H1 (cell line): ENCODE results near the gene KMT5C. TPM values are rescaled to one million over a fixed set of nuclear protein-coding genes. Genes with fewer than 3 reads are reported as not detected.

Experiments used
- CTCF ChIA-PET: fragments of 300-600 bp; sonication (Branson Sonifier 250); formaldehyde crosslinking; loops from one replicate; lab custom pipeline; 2021; ENCODE audit not compliant: partially characterized antibody; lab: Charles Lee
- POLR2A ChIA-PET: fragments of 300-600 bp; sonication (Branson Sonifier 250); formaldehyde crosslinking; loops from one replicate; lab custom pipeline; 2021; ENCODE audit warnings: inconsistent platforms; ENCODE audit not compliant: partially characterized antibody; lab: Charles Lee
- DNase-seq, 2 experiments: peaks; one replicate each; pipeline versions ENCODE4 v3.0.0 to v3.0.0-alpha.2; 2010 to 2022; ENCODE audit warnings: low spot score in 2 of 2, low read depth in 1 of 2, mixed read lengths in 1 of 2
- FAIRE-seq: peaks from 2 replicates; lab custom pipeline; 2011; peaks lifted over from hg19 to GRCh38; lab: Jason Lieb, UNC
- H2AFZ ChIP-seq: 2 replicates; pipeline ENCODE4 v1.8.1; 2012; ENCODE audit warnings: low read length, inconsistent platforms
- H2AK5ac ChIP-seq: 2 replicates; pipeline ENCODE4 v1.6.1; 2013; ENCODE audit warnings: low read depth, low read length
- H2BK120ac ChIP-seq: replicated peaks from 2 replicates; pipeline ENCODE3; 2013; ENCODE audit warnings: low read depth, low read length, inconsistent platforms
- H2BK12ac ChIP-seq: 2 replicates; pipeline ENCODE4 v1.6.1; 2013; ENCODE audit warnings: low read depth, low read length
- H2BK15ac ChIP-seq: 2 replicates; pipeline ENCODE4 v1.6.1; 2013; ENCODE audit warnings: low read length
- H2BK20ac ChIP-seq: 2 replicates; pipeline ENCODE4 v1.6.1; 2013; ENCODE audit warnings: low read length
- H2BK5ac ChIP-seq: 2 replicates; pipeline ENCODE4 v1.6.1; 2013; ENCODE audit warnings: low read depth, low read length
- H3K14ac ChIP-seq: 2 replicates; pipeline ENCODE4 v1.6.1; 2013; ENCODE audit warnings: inconsistent platforms; ENCODE audit not compliant: insufficient read length
- H3K18ac ChIP-seq: 2 replicates; pipeline ENCODE4 v1.6.1; 2013; ENCODE audit warnings: low read length; ENCODE audit errors: extremely low read depth
- H3K23ac ChIP-seq: 2 replicates; pipeline ENCODE4 v1.6.1; 2013; ENCODE audit warnings: inconsistent platforms; ENCODE audit not compliant: insufficient read length
- H3K23me2 ChIP-seq: 2 replicates; pipeline ENCODE4 v1.6.1; 2013; ENCODE audit warnings: low read depth, low read length
- H3K27ac ChIP-seq: 2 replicates; pipeline ENCODE4 v1.6.1; 2011; ENCODE audit warnings: low read depth, low read length, inconsistent platforms
- H3K27me3 ChIP-seq, 4 experiments: replicated peaks in 1 of 4; 1 replicate in 1 of 4; 2 replicates in 3 of 4; pipeline versions ENCODE4 v1.6.1 to v1.8.1; 2011 to 2013; ENCODE audit warnings: low read length in 3 of 4, mild to moderate bottlenecking in 3 of 4, inconsistent platforms in 2 of 4, mixed read lengths in 2 of 4, moderate library complexity in 1 of 4; ENCODE audit not compliant: control insufficient read depth in 3 of 4, insufficient read depth in 3 of 4; ENCODE audit errors: extremely low read depth in 1 of 4
- H3K36me3 ChIP-seq, 4 experiments: 2 replicates each; pipeline versions ENCODE4 v1.6.1 to v1.8.1; 2011 to 2013; ENCODE audit warnings: mild to moderate bottlenecking in 4 of 4, low read length in 3 of 4, moderate library complexity in 2 of 4, control low read depth in 1 of 4, inconsistent platforms in 1 of 4; ENCODE audit not compliant: insufficient read depth in 4 of 4, control insufficient read depth in 2 of 4
- H3K4ac ChIP-seq: replicated peaks from 2 replicates; pipeline ENCODE3; 2013; ENCODE audit warnings: low read length, low read depth, mixed read lengths, inconsistent platforms; ENCODE audit not compliant: insufficient read length
- H3K4me1 ChIP-seq, 4 experiments: replicated peaks in 1 of 4; 1 replicate in 1 of 4; 2 replicates in 3 of 4; pipeline versions ENCODE4 v1.6.1 to v1.8.1; 2011 to 2013; ENCODE audit warnings: low read length in 3 of 4, inconsistent platforms in 2 of 4, mixed read lengths in 1 of 4; ENCODE audit not compliant: insufficient read depth in 4 of 4, control insufficient read depth in 3 of 4
- H3K4me2 ChIP-seq, 2 experiments: 2 replicates each; pipeline versions ENCODE4 v1.6.1 to v1.8.1; 2011 to 2013; ENCODE audit warnings: low read depth in 2 of 2, low read length in 2 of 2, control low read depth in 1 of 2, inconsistent platforms in 1 of 2, mild to moderate bottlenecking in 1 of 2; ENCODE audit not compliant: insufficient read depth in 1 of 2
- H3K4me3 ChIP-seq, 4 experiments: fragments of 200-600, 300-600 bp in 1 of 4; sonication (generic), shearing (Covaris generic), sonication (Bioruptor Twin) in 1 of 4; 2 replicates each; pipeline versions ENCODE4 v1.5.1 to v1.8.1; 2011 to 2016; ENCODE audit warnings: low read length in 4 of 4, low read depth in 3 of 4, control low read depth in 2 of 4, inconsistent platforms in 2 of 4, mild to moderate bottlenecking in 2 of 4, mixed read lengths in 1 of 4, moderate library complexity in 1 of 4; ENCODE audit not compliant: insufficient read depth in 2 of 4; ENCODE audit errors: extremely low read depth in 1 of 4
- H3K56ac ChIP-seq: replicated peaks from 2 replicates; pipeline ENCODE3; 2013; ENCODE audit warnings: low read depth, mild to moderate bottlenecking, mixed read lengths, low read length, inconsistent platforms; ENCODE audit not compliant: insufficient read length
- H3K79me1 ChIP-seq: 2 replicates; pipeline ENCODE4 v1.6.1; 2013; ENCODE audit warnings: low read depth, low read length, control low read depth
- H3K79me2 ChIP-seq, 2 experiments: 2 replicates each; pipeline versions ENCODE4 v1.6.1 to v1.8.1; 2012 to 2013; ENCODE audit warnings: low read length in 2 of 2, mild to moderate bottlenecking in 2 of 2, inconsistent platforms in 1 of 2; ENCODE audit not compliant: insufficient read depth in 2 of 2, control insufficient read depth in 1 of 2
- H3K9ac ChIP-seq, 4 experiments: replicated peaks in 1 of 4; 1 replicate in 1 of 4; 2 replicates in 3 of 4; pipeline versions ENCODE4 v1.6.1 to v1.8.1; 2011 to 2013; ENCODE audit warnings: low read depth in 3 of 4, low read length in 3 of 4, control low read depth in 2 of 4, mild to moderate bottlenecking in 2 of 4, moderate library complexity in 2 of 4, inconsistent platforms in 1 of 4; ENCODE audit errors: extremely low read depth in 1 of 4
- H3K9me3 ChIP-seq, 2 experiments: 2 replicates each; pipeline versions ENCODE4 v1.6.1 to v1.8.1; 2012 to 2013; ENCODE audit warnings: mild to moderate bottlenecking in 2 of 2, moderate library complexity in 2 of 2, control low read depth in 1 of 2, inconsistent platforms in 1 of 2, low read depth in 1 of 2, low read length in 1 of 2, mixed read lengths in 1 of 2; ENCODE audit not compliant: insufficient read depth in 2 of 2
- H4K20me1 ChIP-seq, 2 experiments: replicated peaks in 1 of 2; 2 replicates each; pipeline versions ENCODE3 to v1.8.1; 2011 to 2013; ENCODE audit warnings: inconsistent platforms in 2 of 2, low read length in 2 of 2, mild to moderate bottlenecking in 1 of 2; ENCODE audit not compliant: insufficient read depth in 2 of 2, control insufficient read depth in 1 of 2
- H4K5ac ChIP-seq: 2 replicates; pipeline ENCODE4 v1.6.1; 2013; ENCODE audit warnings: low read length, low read depth, mixed read lengths, inconsistent platforms; ENCODE audit not compliant: insufficient read length
- H4K8ac ChIP-seq: 2 replicates; pipeline ENCODE4 v1.8.0; 2013; ENCODE audit warnings: mild to moderate bottlenecking, moderate library complexity, low read length, inconsistent platforms; ENCODE audit not compliant: insufficient read depth; ENCODE audit errors: extremely low read depth
- H4K91ac ChIP-seq: replicated peaks from 2 replicates; pipeline ENCODE3; 2013; ENCODE audit warnings: low read length, mixed read lengths, inconsistent platforms; ENCODE audit not compliant: insufficient read length
- BACH1 ChIP-seq: IDR thresholded peaks from 2 replicates; pipeline ENCODE4 v1.6.1; 2012; ENCODE audit warnings: low read length, improper control_type of control experiment
- EZH2 ChIP-seq: fragments of 200-600 bp; sonication (generic); IDR thresholded peaks from 2 replicates; pipeline ENCODE4 v1.7.1; 2012; ENCODE audit warnings: low read depth, mild to moderate bottlenecking, moderate library complexity, low read length, inconsistent platforms; ENCODE audit not compliant: severe bottlenecking
- KDM4A ChIP-seq: IDR thresholded peaks from one replicate; pipeline ENCODE4 v1.7.1; 2012; ENCODE audit warnings: low read depth, mild to moderate bottlenecking, moderate library complexity, low read length, inconsistent platforms; ENCODE audit not compliant: severe bottlenecking
- POLR2A ChIP-seq, 2 experiments: IDR thresholded peaks; 1 replicate in 1 of 2; 2 replicates in 1 of 2; pipeline ENCODE4 v1.6.1; 2011; ENCODE audit warnings: low read depth in 2 of 2, low read length in 2 of 2, mild to moderate bottlenecking in 2 of 2; ENCODE audit errors: control extremely low read depth in 1 of 2
- WGBS, 2 experiments: shearing (Covaris generic) in 1 of 2; methylation state at CpG; one replicate each; pipeline versions ENCODE4 v1.1.6 to v1.1.7; 2013 to 2015; ENCODE audit warnings: low lambda C conversion rate in 2 of 2, mixed read lengths in 2 of 2, inconsistent platforms in 1 of 2, low coverage in 1 of 2, missing lambda C conversion rate in 1 of 2; ENCODE audit not compliant: insufficient replicate concordance in 2 of 2, insufficient coverage in 1 of 2, insufficient read length in 1 of 2; ENCODE audit errors: extremely low coverage in 1 of 2, missing lambda C conversion rate in 1 of 2; 5-methylcytosine and 5-hydroxymethylcytosine counted together
- polyA plus RNA-seq, 7 experiments: library from polyadenylated mRNA; depleted of rRNA in 3 of 7; stranded (reverse) in 5 of 7; unstranded in 2 of 7; fragments of >200 nt in 5 of 7; fragments of 200-250 nt in 2 of 7; gene quantifications; 1 replicate in 5 of 7; 2 replicates in 1 of 7; 4 replicates in 1 of 7; pipeline versions ENCODE4 v1.2.1 to v1.2.3, GENCODE V29; 2011 to 2013; ENCODE audit warnings: missing spikeins in 2 of 7, mixed read lengths in 2 of 7
- total RNA-seq: library from RNA; stranded (reverse); fragmentation: NEBNext Ultra II Directional; extraction: Animal tissue kit (Norgen Biotek cat#: 25700); gene quantifications from 2 replicates; pipeline ENCODE4 v1.2.1, GENCODE V29; 2021

KMT5C gene
- total and polyA plus RNA-seq, 2 of the 8 experiments (the other 6 are each of a cell fraction or from before 2014, with no cell fraction given): 24.9 to 31.5 TPM

DNA sequence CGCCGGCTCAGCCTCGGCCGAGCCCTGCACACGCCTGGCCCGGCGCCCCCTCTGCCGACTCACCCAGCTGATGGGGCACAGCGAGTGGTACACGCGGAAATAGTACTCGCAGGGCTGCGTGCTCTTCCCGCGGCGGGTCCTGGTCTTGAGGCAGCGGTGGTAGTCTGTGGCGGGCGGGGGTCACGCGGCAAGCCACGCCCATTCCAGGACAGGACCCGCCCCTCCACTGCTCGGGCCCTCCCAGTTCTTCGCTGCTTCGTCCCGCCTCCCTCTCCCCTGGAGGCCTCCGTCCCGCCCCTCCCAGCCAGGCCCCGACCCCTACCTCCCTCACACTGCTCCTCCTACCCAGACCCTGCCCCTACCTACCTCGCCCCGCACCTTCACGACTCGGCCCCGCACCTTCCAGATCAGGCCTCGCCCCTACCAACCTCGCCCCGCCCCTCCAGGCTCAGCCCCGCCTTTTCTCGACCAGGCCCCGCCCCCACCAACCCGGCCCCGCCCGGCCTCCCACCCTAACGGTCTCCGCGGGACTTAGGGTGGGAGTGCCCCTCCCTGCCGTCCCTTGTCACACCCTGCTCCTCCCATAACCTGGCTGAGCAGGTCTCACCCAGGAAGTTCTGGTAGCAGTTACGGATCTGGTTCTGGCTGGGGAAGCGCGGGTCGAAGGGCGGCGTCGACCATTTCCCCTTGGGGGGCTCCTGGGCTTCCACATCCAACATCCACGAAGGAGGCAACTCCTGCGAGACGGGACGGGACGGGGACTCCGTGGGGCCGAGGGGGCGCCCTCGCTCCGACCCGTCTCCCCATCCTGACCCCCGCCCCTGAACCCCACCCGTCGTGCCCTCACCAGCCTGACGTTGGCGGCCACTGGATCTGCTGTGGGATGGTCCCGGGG lies 14.4 kb downstream of the KMT5C start:
- H2AK5ac ChIP-seq: no peak overlapping the region
- peaks cover 11% of the 10 kb centered on the region; the same call in 1 of the 2 replicates for H3K23me2 ChIP-seq
- H4K5ac ChIP-seq: no peak overlapping the region
- H2BK120ac ChIP-seq: no peak overlapping the region
- H3K79me1 ChIP-seq: no peaks in the 10 kb centered on the region
- H4K20me1 ChIP-seq: peaks cover 0 to 10% of the 10 kb centered on the region in 2 experiments
- H3K4ac ChIP-seq: no peak overlapping the region
- H3K23ac ChIP-seq: no peak overlapping the region
- no peaks in the 10 kb centered on the region for H3K9me3 ChIP-seq
- H3K4me2 ChIP-seq: peak overlapping the region; percentile 88 to 96
- H2AFZ ChIP-seq: no peak overlapping the region
- DNase-seq: peak in 1 of 2 experiments; percentile 92
- CTCF ChIA-PET: interaction anchor here (1.7 kb wide), 1 partner anchor 70 kb away, joined by 4 read pairs; the partner anchor contains the start of gene BRSK1
- H3K18ac ChIP-seq: no peak overlapping the region; the same call in 1 of the 2 replicates
- no peak overlapping the region for H3K27ac ChIP-seq
- no peak overlapping the region for H2BK5ac ChIP-seq
- no peak overlapping the region for H3K56ac ChIP-seq
- no peak for FAIRE-seq
- WGBS, 2 experiments: 2% methylated on average over 22 of the region's 72 CpGs; no CpG with 5 or more reads in 1 of the 2 experiments
- no peak overlapping the region for H4K91ac ChIP-seq
- peak overlapping the region; percentile 16 for H4K8ac ChIP-seq
- no peak overlapping the region for H2BK15ac ChIP-seq
- no peak overlapping the region for H3K14ac ChIP-seq
- POLR2A ChIA-PET: interaction anchor here (1.0 to 7.9 kb wide), 12 partner anchors 8 to 71 kb away, joined by 3 to 58 read pairs (median 4); partner anchors contain the start of genes GARIN5B, IL11, KMT5C and TMEM238
- H3K36me3 ChIP-seq: peaks cover 0 to 11% (median 0%) of the 10 kb centered on the region in 4 experiments; a peak in 1 of 8 replicates
- peak overlapping the region; percentile 90; the same call in 1 of the 2 replicates for H2BK12ac ChIP-seq
- H3K4me3 ChIP-seq: peak overlapping the region; percentile 32 to 66 (median 50)
- TF ChIP-seq BACH1 (0 out of 2 replicates have a peak, but pooled peaks have one; percentile 27), POLR2A (IDR thresholded peaks at IDR 0.05; ENCODE audit: control extremely low read depth in 1 of 2, low read depth in 2 of 2, low read length in 2 of 2) (no peak; a peak in 1 of 3 replicates), KDM4A (peak; percentile 52), EZH2 (no peak)
- TF ChIP-seq, all 59 proteins: peak for 2
- H2BK20ac ChIP-seq: no peak overlapping the region
- H3K27me3 ChIP-seq: peaks cover 17 to 56% (median 44%) of the 10 kb centered on the region in 4 experiments
- no peak overlapping the region; a peak in 2 of 7 replicates for H3K9ac ChIP-seq
- H3K79me2 ChIP-seq: no peaks in the 10 kb centered on the region
- peaks cover 0 to 27% (median 13%) of the 10 kb centered on the region in 4 experiments; a peak in 6 of 7 replicates for H3K4me1 ChIP-seq
